ENCODE measurements around the gene CIAO2A. TPM values are rescaled to one million over a fixed set of nuclear protein-coding genes. Genes with fewer than 3 reads are reported as not detected.

CIAO2A gene
- total and polyA plus RNA-seq, 8 donors, result 51.4 to 73.0 (median 59.2) TPM

DNA sequence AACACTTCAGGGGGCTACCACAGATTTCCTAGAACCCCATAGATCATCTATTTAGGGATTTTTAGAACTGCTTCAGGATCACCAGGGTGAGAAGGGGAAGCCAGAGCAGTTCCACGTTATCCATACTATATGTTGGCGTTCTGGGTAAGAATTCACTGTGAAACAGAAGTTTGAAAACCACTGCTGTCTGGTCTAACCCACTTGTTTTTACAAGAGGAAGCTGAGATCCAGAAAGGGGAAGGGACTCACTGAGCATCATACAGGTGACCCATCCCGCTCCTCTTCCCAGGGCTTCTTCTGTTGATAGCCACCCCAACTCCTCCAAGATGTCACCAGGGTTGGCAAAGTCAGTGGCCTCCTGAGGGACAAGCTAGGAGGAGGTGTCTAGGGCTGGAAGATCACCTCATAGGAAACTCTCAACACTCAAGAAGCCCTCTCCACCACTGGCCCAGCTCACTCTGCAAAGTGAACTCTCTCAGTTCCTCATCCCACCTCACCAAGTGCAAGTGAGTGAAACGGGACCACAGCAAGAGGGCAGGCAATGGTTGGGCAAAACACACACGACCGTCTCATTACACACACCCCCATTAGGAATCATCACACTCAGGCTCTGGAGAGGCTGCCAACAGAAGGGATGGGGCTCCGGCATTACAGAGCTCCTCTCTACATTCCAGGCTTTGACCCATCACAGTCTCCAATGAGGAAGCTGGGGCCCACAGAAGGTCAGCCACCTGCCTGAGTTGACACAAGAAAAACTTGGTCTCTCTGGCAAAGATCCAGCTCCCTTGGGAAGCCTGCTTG, 49.1 kb downstream of the CIAO2A start:
- Histone ChIP-seq H3K27ac (peak overlapping the region in 1 of 2 donors; percentile 65), H3K4me3 (peak overlapping the region in 1 of 2 donors; percentile 54), H3K36me3 (no peaks in the 10 kb centered on the region), H3K4me1 (peaks cover 0 to 55% of the 10 kb centered on the region in 2 donors), H3K9me3 (no peaks in the 10 kb centered on the region), H3K27me3 (peaks cover 0 to 21% of the 10 kb centered on the region in 2 donors)
- DNase-seq, result peak in 1 of 4 donors; percentile 34
- ATAC-seq, result peak; percentile 2
- intact Hi-C loops (cut with DNase I), result no loop called here
- TF ChIP-seq CTCF (IDR thresholded peaks at IDR 0.05), result no peak

- Histone ChIP-seq H3K9me3 (no peaks in the 10 kb centered on the region), H3K4me1 (peaks cover 0 to 4% of the 10 kb centered on the region in 2 donors), H3K4me3 (no peak overlapping the region), H3K27me3 (no peaks in the 10 kb centered on the region), H3K36me3 (peaks cover 0 to 27% of the 10 kb centered on the region in 2 donors), H3K27ac (no peak overlapping the region)
- DNase-seq (no peak), ATAC-seq (no peak)
- TF ChIP-seq CTCF (IDR thresholded peaks at IDR 0.05), result no peak
- intact Hi-C loops (cut with DNase I), result no loop called here
These were observed 54.6 kb downstream of the CIAO2A start for GRCh38 chr15:64038878-64039610.

DNA sequence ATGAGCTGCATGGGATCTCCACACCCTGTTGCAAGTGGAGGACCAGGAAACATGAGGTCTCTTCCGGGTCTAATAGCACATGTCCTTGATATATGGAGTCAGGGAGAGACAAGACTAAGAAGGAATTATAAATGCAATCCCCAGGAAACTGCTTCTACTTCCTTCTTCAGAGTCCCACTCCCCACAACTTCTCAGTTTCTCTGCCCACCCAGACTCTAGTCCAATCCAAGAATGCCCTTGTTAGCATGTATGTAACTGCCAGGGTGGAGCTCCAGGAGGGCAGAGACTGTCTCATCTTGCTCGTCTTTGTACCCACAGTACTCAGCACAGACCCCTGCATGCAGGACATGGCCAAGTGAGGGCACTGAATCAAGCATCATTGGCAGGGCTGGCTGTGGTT, 55.7 kb downstream of the CIAO2A start:
- Histone ChIP-seq H3K27me3 (no peaks in the 10 kb centered on the region), H3K4me1 (no peaks in the 10 kb centered on the region), H3K9me3 (no peaks in the 10 kb centered on the region), H3K27ac (no peak overlapping the region), H3K4me3 (no peak overlapping the region), H3K36me3 (peaks cover 0 to 29% of the 10 kb centered on the region in 2 donors)
- no peak for TF ChIP-seq CTCF (IDR thresholded peaks at IDR 0.05)
- ATAC-seq (no peak), DNase-seq (no peak)
- intact Hi-C loops (cut with DNase I), result no loop called here

DNA sequence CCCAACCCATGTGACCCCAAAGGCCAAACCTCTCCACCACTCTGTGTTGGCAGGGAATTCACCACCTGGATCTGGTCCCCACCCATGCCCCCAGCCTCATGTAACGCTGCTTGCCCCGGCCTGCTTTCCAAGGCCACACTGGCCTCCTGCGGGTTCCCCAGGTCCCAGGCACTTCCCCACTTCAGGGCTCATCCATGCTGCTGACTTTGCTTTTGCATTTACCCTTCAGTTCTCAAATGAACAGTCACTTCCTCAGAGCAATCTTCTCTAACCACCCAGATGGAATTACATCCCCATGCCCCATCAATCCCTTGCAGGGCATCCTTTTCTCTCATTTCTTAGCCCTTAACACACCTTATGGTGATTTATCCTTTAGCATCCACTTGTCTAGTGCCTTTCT, 56.5 kb downstream of the CIAO2A start:
- H3K4me3 ChIP-seq, result no peak overlapping the region
- ATAC-seq, result no peak

More for the DNA sequence above, 56.5 kb downstream of the CIAO2A start:
- Histone ChIP-seq H3K9me3 (no peaks in the 10 kb centered on the region), H3K27ac (no peak overlapping the region), H3K36me3 (peaks cover 0 to 29% of the 10 kb centered on the region in 2 donors), H3K4me1 (no peaks in the 10 kb centered on the region), H3K27me3 (no peaks in the 10 kb centered on the region)
- no peak for TF ChIP-seq CTCF (IDR thresholded peaks at IDR 0.05)
- intact Hi-C loops (cut with DNase I), result no loop called here
- DNase-seq, result no peak
